Tibial nerve (tissue), 4 donors: Measurements from ENCODE around the gene LMX1A. TPM values are rescaled to one million over a fixed set of nuclear protein-coding genes. Genes with fewer than 3 reads are reported as not detected.

Experiments used
- DNase-seq, 2 donors: peaks; one replicate each; pipeline ENCODE4 v3.0.0-alpha.2; 2019; ENCODE audit warnings: low spot score in 2 of 2
- H3K27ac ChIP-seq, 4 donors: fragments of 200-600 bp; sonication (generic) in 3 of 4; one replicate each; pipeline ENCODE4 v1.5.1; 2017 to 2019; ENCODE audit warnings: mild to moderate bottlenecking in 1 of 4
- H3K27me3 ChIP-seq, 2 donors: fragments of 200-600 bp; sonication (generic) in 1 of 2; one replicate each; pipeline versions ENCODE4 v1.5.1 to v1.6.0; 2017 to 2019
- H3K36me3 ChIP-seq, 3 donors: fragments of 200-600 bp; sonication (generic); one replicate each; pipeline ENCODE4 v1.5.1; 2018 to 2019
- H3K4me1 ChIP-seq, 4 donors: fragments of 200-600 bp; sonication (generic) in 3 of 4; one replicate each; pipeline ENCODE4 v1.5.1; 2017 to 2019
- H3K4me3 ChIP-seq, 4 donors: fragments of 200-600 bp; sonication (generic) in 3 of 4; one replicate each; pipeline ENCODE4 v1.5.1; 2017 to 2019; ENCODE audit warnings: mild to moderate bottlenecking in 1 of 4, moderate library complexity in 1 of 4
- H3K9me3 ChIP-seq, 4 donors: fragments of 200-600 bp; sonication (generic) in 3 of 4; one replicate each; pipeline ENCODE4 v1.5.1; 2017 to 2019
- EP300 ChIP-seq, 2 donors: sonication (generic); formaldehyde crosslinking; IDR thresholded peaks; one replicate each; pipeline ENCODE4 v1.6.1; 2017; ENCODE audit warnings: antibody characterized with exemption in 2 of 2, mild to moderate bottlenecking in 1 of 2
- POLR2A ChIP-seq, 2 donors: fragments of 450-650 bp; IDR thresholded peaks; one replicate each; pipeline ENCODE4 v1.6.1; 2017; ENCODE audit warnings: antibody characterized with exemption in 2 of 2, mild to moderate bottlenecking in 2 of 2, moderate library complexity in 2 of 2
- WGBS, 2 donors: methylation state at CpG; one replicate each; pipeline ENCODE4 v1.1.5; 2018; 5-methylcytosine and 5-hydroxymethylcytosine counted together
- total RNA-seq, 4 donors: library from RNA; depleted of rRNA; stranded (reverse); fragments of >200 nt; gene quantifications; one replicate each; pipeline ENCODE4 v1.1.0, GENCODE V29; 2016
- TF ChIP-seq, protein P1 (sequence below), 5 experiments: fragments of 200-600 bp in 3 of 5; fragments of 450-650 bp in 2 of 5; sonication (generic) in 3 of 5; IDR thresholded peaks; one replicate each; pipeline ENCODE4 v1.5.1; 2016 to 2019; ENCODE audit warnings: antibody characterized with exemption in 5 of 5, mild to moderate bottlenecking in 3 of 5, moderate library complexity in 2 of 5

Gene LMX1A
- total RNA-seq, 4 donors from 2014 or later: 0.84 TPM; not detected in 3

DNA sequence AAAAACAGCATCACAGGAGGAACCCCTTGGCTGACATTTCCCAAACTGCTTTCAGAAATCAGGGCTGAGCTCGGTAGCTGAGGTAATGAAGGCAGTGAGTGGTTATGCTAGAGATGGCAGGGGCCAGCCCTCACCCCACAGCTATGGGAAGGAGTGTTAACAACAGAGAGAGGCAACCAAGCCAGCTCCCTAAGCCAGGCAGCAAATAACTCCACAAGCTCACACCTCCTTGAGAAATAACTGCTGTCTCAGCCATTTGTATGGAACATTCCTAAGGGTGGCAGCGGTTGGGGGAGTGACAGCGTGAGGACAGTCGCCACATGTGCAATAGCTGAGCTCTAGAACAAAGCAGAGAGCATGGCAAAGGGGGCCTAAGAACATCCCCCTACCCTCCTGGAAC lies 42.6 kb downstream of the LMX1A start:
- H3K36me3 ChIP-seq: no peaks in the 10 kb centered on the region
- DNase-seq: no peak
- no peak for TF ChIP-seq EP300 (IDR thresholded peaks at IDR 0.05)
- TF ChIP-seq, protein P1, sequence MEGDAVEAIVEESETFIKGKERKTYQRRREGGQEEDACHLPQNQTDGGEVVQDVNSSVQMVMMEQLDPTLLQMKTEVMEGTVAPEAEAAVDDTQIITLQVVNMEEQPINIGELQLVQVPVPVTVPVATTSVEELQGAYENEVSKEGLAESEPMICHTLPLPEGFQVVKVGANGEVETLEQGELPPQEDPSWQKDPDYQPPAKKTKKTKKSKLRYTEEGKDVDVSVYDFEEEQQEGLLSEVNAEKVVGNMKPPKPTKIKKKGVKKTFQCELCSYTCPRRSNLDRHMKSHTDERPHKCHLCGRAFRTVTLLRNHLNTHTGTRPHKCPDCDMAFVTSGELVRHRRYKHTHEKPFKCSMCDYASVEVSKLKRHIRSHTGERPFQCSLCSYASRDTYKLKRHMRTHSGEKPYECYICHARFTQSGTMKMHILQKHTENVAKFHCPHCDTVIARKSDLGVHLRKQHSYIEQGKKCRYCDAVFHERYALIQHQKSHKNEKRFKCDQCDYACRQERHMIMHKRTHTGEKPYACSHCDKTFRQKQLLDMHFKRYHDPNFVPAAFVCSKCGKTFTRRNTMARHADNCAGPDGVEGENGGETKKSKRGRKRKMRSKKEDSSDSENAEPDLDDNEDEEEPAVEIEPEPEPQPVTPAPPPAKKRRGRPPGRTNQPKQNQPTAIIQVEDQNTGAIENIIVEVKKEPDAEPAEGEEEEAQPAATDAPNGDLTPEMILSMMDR (IDR thresholded peaks at IDR 0.05): no peak
- TF ChIP-seq POLR2A (IDR thresholded peaks at IDR 0.05): no peak
- no peak overlapping the region for H3K4me3 ChIP-seq
- no peaks in the 10 kb centered on the region for H3K4me1 ChIP-seq
- peaks cover 0 to 15% of the 10 kb centered on the region in 2 donors for H3K27me3 ChIP-seq
- 19 to 27% methylated on average over 4 of the region's 4 CpGs for WGBS, 2 donors
- H3K9me3 ChIP-seq: peaks cover 0 to 9% (median 0%) of the 10 kb centered on the region in 4 donors
- no peak overlapping the region for H3K27ac ChIP-seq

DNA sequence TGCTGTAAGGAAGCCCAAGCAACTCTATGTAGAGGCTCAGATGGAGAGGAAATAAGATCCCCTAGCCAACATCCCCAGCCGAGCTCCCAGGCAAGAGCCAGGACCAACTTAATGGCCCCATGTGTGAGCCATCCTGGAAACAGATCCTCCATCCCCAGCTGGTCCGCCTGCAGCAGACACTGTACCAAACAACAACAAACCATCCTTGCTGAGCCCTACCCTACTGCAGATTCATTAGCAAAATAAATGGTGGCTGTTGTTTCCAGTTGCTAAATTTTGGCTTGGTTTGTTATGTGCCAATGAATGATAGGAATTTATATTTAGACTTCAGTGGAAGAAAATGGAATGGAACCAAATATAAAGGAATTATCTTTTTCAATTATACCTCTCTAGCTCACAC lies 43.9 kb downstream of the LMX1A start:
- H3K36me3 ChIP-seq: no peaks in the 10 kb centered on the region
- peaks cover 0 to 15% of the 10 kb centered on the region in 2 donors for H3K27me3 ChIP-seq
- peaks cover 0 to 9% (median 0%) of the 10 kb centered on the region in 4 donors for H3K9me3 ChIP-seq
- H3K27ac ChIP-seq: no peak overlapping the region
- no peak overlapping the region for H3K4me3 ChIP-seq
- no peaks in the 10 kb centered on the region for H3K4me1 ChIP-seq
- TF ChIP-seq EP300 (IDR thresholded peaks at IDR 0.05) (no peak), POLR2A (IDR thresholded peaks at IDR 0.05) (no peak)
- TF ChIP-seq, protein P1 (IDR thresholded peaks at IDR 0.05): no peak
- WGBS, 2 donors: 87 to 91% methylated on average over 2 of the region's 2 CpGs
- no peak for DNase-seq

DNA sequence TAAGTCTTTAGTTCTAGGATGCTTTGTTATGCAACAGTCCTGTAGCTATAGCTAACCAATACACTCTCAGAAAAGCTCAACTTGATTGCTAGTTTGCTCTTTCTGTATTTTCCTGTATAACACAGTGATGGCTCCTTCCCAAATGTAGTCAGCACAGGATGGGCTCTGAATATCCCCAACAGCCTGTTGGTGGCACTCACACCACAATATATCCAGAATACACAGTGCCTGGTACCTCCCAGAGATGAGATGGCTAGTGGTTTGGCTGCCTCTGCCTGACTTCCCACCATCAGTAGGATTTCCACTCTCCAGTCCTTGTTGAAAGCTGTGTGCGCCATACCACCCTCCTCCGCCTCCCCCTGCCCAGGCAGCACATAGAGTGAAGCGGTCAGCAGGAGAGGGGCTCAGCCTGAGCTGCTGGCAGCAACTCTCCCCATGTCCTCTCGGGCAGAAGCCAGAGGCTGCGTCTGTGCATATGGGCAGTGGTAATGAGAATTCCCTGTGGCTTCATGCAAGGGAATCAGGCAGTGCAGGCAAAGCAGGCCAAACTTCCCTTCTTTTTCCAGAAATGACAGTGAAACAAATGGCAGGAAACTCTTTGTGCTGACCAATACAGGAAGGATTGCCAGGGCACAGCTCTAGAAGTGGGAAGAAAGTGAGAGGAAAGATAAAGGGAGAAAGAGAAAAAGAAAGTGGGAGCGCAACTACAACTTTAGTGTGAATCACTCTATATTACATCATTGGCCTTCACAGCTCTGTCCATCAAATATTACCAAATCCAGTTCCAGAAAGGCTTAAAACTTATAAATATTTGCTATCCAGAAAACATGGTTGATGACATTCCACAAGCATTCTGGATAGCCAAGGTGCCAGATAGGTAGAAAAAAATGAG lies 49.7 kb downstream of the LMX1A start:
- Histone ChIP-seq H3K27ac (no peak overlapping the region), H3K36me3 (no peaks in the 10 kb centered on the region), H3K4me1 (no peaks in the 10 kb centered on the region), H3K27me3 (peaks cover 0 to 3% of the 10 kb centered on the region in 2 donors), H3K9me3 (no peaks in the 10 kb centered on the region), H3K4me3 (no peak overlapping the region)
- WGBS, 2 donors: 77 to 83% methylated on average over 6 of the region's 6 CpGs
- no peak for TF ChIP-seq EP300 (IDR thresholded peaks at IDR 0.05)
- no peak for TF ChIP-seq POLR2A (IDR thresholded peaks at IDR 0.05)
- DNase-seq: no peak

DNA sequence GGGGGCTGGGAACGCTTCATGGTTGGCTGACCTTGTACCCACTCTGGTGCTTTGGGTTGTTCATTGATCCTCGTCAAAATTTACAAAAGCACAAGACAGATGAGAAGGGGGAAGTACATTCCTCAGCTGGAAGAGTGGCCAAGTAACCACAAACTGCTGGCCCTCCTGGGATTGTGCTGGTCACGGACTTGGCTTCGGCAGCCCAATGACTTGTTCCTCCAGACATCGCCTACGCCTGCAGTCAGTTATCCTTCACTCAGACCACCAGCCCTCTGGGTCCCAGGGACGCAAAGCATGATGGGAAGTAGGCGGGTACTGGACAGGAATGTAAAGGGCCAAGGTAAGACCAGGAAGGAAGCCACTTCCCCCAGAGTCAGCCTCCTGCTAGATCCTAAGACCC lies 53.1 kb downstream of the LMX1A start:
- no peak overlapping the region for H3K27ac ChIP-seq
- DNase-seq: no peak
- TF ChIP-seq, protein P1 (IDR thresholded peaks at IDR 0.05): no peak
- TF ChIP-seq EP300 (IDR thresholded peaks at IDR 0.05): no peak
- no peak overlapping the region for H3K4me3 ChIP-seq
- no peaks in the 10 kb centered on the region for H3K4me1 ChIP-seq
- H3K27me3 ChIP-seq: peaks cover 0 to 3% of the 10 kb centered on the region in 2 donors
- WGBS, 2 donors: 61 to 62% methylated on average over 8 of the region's 8 CpGs
- H3K36me3 ChIP-seq: no peaks in the 10 kb centered on the region
- H3K9me3 ChIP-seq: no peaks in the 10 kb centered on the region

DNA sequence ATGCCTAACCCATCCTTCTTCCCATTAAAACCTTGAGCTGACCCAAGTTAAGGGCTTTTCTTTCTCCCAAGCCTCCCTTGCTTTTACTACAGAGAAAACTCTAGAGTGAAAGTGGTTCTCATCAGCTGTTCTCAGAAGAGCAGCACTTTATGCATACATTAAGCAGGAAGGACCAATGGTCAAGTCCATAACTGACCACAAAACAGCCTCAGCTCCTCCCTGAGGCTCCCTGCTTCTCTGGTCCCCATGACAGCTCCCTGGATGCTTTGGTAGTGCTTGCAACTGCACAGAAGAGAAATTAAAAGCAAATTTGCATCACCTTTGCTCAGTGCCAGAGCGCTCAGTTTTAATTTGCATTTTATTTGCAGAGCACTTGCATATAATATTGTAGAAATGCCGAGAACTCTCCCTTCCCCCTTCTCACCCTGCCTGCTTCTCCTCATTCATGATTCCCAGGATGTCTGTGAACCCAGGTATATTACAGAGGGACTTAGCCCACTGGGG lies 56.1 kb downstream of the LMX1A start:
- no peak overlapping the region for H3K4me3 ChIP-seq
- H3K4me1 ChIP-seq: no peaks in the 10 kb centered on the region
- no peak overlapping the region for H3K27ac ChIP-seq
- H3K36me3 ChIP-seq: no peaks in the 10 kb centered on the region
- peaks cover 0 to 3% of the 10 kb centered on the region in 2 donors for H3K27me3 ChIP-seq
- 90 to 91% methylated on average over 2 of the region's 2 CpGs for WGBS, 2 donors
- no peak for DNase-seq
- TF ChIP-seq, protein P1 (IDR thresholded peaks at IDR 0.05): no peak
- TF ChIP-seq EP300 (IDR thresholded peaks at IDR 0.05) (no peak), POLR2A (IDR thresholded peaks at IDR 0.05) (no peak)
- H3K9me3 ChIP-seq: no peaks in the 10 kb centered on the region
